ENCODE measurements around the gene PPFIA1. TPM values are rescaled to one million over a fixed set of nuclear protein-coding genes. Genes with fewer than 3 reads are reported as not detected.

The PPFIA1 gene
- total RNA-seq, 1 donor from 2014 or later = 57.7 TPM

DNA sequence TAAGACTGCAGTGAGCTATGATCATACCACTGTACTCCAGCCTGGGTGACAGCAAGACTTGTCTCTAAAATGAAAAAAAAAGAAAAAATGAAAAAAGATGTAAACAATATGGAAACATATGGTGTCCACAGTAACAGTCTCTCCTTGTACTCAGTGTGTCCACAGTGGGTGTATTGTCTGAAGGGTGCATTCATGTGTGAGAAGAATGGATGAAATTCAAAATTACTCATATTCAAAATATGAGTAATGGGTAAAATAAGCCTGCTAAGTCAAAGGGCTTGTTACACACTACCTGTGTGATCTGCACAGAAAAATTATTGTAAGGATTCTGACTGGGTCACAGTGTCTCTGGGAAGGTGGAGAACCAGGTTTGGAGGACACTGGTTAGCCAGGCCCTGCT lies 26.9 kb downstream of the PPFIA1 start:
- no peak for DNase-seq

DNA sequence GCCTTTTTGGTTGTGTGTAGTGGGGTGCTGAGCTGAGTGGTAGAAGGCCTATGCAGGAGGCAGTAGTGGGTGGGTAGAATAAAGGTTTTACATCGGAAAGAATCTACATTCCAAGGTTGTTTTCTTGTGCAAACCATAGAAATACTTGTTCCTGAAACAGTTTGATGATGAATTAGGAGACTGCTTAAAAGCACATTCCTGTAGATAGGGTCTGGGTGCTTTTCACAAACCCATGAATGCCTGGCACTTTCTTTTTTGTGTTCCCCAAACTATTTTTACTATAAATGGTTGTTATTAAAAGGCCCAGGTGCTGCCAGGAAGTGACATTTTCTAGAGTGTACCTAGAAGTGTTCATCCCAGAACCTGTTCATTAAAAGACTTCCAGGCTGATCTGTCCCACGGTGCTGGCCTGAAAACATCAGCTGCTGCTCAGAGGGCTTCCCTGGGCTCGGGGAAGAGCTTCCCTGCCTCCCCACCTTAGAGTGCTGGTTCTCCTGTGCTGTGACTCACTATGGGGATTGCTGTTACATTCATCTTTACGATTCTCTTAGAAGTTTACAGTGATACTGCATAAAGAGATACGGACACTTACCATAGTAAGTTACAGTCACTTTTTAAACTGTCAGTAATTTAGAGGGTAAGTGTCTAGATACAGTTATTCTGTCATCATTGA lies 27.9 kb downstream of the PPFIA1 start:
- no peak for DNase-seq

DNA sequence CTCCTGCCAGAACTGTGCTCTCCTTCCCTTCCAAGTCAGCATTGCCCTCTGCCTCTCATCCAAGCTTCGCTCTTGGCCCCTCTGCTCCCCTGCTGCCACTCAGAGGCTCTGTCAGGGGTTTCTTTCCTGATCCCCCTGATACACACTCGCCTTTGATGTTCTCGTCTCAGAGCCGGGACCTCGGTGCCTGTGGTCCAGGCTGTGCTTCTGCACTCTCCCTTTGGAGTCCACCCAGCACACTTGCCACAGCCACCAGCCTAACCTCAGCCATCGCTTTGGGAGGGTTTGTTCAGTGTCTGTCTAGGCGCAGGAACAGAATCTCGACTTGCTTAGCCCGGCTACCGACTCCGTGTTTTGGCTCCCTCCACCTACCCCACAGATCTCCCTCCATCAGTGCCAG lies 29.1 kb downstream of the PPFIA1 start:
- no peak for DNase-seq

DNA sequence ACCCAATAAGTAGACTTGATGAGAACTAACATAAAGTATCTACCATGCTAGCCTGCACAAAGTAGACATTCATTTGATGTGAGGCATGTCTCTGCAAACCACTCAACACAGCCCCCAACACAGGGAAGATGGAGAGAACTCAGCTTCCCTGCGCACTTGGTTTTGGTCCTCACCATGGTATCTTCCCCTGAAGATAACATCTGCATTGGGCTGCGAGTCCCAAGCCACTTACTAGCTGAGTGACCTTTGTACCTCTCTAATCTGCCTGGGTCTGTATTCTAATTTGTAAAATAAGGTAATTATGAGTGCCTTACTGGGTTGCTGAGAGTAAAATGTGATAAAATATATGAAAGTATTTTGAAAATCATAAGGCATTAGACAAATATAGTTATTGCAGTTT lies 30.7 kb downstream of the PPFIA1 start:
- no peak for DNase-seq

DNA sequence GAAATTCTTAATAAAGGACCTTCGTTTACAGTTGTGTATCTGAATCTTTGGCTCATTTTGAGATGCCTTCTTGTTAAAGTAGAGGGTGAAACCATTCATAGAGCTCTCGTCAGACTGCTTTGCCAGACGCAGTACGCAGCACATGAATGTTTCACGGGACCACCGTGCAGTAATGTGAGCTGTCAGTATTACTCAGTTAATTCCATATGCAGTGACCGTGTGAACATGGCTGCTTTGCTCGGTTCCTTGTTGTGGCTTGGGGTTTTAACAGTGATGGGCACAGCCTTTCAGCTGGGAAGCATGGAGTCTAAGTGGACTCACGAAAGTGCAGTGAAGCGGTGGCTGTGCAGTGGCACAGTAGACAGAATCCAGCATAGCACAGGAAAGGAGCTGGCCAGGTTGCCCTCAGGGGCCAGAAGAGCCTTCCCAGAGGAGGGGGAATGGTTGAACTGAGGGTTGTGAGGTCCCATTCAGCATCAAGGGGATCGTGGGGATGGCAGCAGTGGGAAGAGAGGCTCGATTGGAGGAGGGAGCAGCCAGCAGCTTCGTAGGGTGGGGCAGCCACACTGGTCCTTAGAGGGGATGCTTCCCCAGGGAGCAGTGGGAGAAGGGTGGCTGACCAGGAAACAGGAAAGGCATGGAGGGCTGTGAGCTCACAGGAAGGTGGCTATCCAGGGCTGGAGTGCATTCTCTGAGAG lies 31.4 kb downstream of the PPFIA1 start:
- DNase-seq = no peak

DNA sequence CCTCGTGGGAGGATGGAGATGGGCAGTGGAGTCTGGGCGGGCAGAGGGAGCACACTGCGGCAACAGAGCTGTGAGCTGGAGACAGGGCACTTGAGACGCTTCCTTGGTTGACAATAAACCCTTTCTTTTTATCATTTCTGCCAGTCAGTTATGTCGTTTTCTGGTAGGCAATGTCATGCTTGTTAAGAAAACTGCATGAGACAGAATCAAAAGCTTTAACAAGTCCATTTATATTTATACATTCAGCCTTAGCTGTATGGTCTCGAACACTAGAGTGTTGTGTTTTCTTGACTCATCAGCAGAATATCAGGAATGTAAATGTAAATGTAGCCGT lies 31.9 kb downstream of the PPFIA1 start:
- DNase-seq = no peak

DNA sequence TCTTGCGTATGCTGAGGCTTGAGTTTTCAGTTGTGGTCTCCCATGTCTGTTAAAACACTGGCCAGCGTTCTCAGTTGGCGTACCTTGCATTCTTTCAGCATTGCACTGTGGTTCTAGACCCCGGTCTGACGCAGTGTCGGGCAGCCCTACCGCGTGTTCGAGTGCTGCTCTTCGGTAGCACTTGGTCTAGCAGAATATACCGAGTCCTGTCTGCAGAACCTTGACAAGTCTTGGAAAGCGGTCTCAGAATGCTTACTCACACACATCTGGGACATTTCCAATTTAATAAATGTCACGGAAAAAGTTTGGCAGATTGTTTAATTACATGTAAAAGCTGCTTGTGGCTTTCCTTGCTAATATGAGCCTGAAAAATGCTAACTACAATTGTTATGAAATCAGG lies 32.6 kb downstream of the PPFIA1 start:
- peak; percentile 49 for DNase-seq

DNA sequence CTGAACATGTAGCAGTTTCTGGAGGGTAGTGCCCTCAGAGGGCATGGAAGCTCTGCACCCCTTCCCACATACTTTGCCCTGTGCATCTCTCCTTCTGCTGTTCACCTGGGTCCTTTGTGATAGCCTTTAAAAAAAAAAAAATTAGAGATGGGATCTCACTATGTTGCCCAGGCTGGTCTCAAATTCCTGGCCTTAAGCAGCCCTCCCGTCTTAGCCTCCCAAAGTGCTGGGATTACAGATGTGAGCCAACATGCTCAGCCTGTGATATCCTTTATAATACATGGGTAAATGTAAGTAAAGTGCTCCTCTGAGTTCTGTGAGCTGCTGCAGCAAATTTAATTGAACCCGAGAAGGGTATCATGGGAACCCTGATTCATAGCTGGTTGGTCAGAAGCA lies 33.7 kb downstream of the PPFIA1 start:
- no peak for DNase-seq

DNA sequence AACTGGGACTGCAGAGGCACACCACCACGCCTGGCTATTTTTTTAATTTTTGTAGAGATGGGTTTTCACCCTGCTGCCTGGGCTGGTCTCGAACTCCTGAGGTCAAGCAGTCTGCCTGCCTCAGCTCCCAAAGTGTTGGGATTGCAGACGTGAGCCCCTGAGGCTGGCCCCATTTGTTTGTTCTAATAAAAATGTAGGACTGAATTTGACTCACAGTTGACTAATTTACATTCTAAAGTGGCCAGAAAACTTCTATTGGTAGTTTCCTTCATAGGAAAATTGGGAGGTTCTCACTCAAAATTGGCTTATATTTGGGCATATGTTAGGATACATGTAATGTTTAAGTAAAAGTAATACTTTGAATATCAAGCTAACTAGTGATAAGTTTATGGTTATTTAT lies 35.0 kb downstream of the PPFIA1 start:
- no peak for DNase-seq

DNA sequence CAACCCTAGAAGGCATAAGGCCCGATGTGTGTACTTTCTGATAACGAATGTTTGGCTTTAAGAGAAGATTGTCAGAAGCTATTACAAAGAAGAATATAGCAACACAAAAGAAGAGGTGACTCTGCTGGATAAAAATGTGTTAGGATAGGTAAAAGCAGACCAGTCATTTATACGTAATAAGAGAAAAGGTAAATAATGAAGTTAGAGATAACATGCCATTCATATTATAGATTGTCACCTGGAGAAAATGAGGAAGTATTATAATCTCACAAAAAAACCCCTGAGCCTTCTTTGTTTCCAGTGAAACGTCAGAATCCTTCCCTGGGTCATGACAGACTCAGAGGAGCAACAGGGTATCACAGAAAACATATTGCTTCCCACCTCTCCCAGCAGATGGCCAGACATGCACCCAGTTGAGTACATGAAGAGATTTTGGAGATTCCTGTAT lies 36.1 kb downstream of the PPFIA1 start:
- no peak for DNase-seq

DNA sequence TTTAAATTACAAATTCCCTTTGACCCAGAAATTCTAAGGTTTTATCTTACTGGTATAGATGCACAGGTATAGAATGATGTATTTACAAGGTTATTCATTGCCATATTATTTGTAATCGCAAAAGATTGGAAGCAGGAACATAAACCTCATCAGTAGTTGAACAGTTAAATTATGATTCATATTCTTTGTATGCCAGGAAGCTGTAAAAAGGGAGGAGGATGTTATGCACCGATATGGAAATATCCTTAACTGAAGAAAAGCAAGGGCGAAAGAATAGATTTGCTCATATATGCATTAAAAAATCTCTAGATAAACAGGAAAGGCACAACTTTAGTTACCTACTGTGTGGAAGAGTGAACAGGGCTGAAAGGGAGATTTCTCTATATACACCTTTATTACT lies 36.7 kb downstream of the PPFIA1 start:
- no peak for DNase-seq

DNA sequence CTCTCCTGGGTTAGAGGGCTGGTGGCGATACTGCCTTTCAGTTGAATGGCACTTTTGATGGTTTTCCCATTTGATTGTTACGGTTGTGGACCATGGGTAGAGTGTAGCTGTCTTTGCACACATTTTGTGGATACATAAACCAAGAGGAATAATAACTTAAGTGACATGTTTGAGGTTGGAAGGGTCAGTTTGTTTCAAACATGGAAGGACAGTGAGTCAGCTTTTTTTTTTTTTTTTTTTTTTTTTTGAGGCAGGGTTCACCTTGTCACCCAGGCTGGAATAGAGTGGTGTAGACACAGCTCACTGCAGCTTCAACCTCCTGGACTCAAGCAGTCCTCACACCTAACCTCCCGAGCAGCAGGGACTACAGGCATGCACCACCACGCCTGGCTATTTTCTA lies 41.1 kb downstream of the PPFIA1 start:
- DNase-seq = no peak

DNA sequence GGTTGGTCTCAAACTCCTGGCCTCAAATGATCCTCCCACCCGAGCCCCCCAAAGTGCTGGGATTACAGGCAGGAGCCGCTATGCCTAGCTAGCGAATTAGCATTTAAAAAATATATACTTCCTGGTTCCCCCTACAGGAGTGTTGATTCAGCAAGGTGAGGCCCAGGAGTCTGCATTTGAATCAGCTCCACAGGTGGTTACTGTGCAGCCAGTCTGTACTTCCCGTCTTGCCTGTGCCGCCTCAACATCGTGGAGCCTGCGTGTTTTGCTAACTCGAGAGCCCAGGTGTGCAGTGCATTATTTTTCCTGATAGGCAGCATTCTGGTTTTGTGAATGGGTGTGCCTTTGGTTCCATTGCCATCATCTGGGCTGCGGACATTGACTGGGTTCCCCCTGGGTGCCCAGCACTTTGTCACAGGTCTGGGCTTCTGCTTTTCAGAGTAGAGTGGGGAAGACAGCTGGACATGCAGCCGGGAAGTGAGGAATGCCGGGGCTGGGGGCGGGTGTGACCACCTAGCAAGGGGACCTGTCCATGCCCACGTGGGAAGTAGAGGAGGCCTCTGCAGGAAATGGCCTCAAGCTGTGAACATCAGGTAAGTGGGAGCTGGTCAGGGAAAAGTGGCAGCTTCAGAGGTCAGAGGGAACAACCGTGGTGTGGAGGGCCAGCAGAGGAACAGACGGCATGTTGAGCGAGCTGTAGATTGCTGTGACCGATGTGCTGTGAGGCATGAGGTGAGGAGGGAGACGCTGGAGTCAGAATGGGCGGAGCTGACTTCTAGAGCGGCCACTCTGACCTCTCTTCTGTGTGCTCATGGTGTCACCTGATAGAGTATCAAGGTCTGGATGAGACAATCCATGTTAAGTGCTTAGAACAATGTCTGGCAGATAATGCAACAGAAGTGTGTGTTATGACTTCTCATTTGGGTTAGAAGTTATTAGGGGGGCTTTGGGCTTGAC lies 42.2 kb downstream of the PPFIA1 start:
- no peak for DNase-seq

DNA sequence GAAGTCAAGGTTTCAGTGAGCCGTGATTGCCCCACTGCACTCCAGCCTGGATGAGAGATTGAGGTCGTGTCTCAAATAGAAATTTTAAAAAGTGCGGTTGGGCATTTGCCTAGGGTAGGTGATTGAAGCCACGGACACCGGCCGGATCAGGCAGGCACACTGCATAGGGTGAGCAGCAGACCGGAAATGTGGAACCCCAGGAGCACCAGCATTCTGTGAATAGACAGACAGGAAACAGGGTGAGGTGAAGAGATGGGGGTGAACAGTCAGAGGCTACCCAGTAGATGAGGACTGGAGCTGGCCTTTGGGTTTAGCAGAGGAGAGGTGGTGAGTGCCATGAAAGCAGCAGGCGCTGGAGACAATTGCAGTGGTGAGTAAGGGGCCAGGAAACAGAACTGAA lies 43.5 kb downstream of the PPFIA1 start:
- no peak for DNase-seq

DNA sequence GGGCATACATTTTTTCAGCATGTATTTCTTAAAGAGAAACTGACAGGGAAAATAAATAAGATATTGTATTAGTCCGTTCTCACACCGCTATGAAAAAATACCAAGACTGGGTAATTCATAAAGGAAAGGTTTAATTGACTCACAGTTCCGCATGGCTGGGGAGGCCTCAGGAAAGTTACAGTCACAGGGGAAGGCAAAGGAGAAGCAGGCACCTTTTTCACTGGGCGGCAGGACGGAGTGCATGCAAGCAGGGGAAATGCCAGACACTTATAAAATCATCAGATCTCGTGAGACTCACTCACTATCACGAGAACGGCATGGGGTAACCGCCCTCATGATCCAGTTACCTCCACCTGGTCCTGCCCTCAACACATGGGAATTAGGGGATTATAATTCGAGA lies 44.2 kb downstream of the PPFIA1 start:
- no peak for DNase-seq

DNA sequence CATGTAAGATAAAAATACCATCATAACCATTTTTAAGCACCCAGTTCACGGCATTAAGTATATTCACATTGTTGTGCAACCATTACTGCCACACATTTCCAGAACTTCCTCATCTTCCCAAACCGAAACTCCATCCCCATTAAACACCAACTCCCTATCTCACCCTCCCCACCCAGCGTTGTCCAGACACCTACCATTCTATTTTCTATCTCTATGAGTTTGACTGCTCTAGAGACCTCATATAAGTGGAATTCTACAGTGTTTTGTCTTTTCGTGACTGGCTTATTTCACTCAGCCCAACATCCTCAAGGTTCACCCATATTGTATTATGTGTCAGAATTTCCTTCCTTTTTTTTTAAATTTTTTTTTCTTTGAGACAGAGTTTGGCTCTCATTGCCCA lies 45.2 kb downstream of the PPFIA1 start:
- DNase-seq = no peak

DNA sequence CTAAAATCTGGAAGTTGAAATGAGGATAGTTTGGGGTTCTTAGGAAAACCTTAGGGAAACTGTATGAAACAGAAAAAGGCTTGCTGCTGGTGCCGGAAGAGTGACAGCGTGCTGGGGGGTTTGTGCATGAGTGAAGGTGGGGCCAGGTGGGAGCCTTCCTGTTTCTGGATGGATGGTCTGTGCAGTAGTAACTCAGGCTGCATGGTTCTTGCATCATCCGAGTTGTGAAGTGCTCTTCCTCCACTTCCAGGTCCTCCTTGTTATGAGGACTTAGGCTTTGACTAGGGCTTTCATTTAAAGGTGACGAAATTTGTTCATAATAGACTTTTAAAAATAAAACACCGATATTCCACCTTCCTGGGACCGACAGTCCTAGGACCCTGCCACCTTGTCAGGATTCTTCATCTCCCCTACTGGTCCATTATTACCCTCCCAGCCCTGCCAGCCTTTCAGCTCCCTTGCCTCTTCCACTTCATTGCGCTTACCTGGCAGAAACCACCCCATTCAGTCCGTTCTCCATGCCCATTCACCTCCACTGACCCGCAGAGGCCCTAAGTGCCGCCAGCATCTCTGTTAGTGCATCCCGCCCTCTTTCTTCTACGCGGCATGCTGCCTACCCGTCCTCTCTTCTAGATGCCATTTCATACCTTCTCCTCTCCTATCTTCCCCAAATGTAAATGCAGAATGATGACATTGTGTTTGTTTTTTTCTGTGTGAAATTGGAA lies 47.3 kb downstream of the PPFIA1 start:
- DNase-seq = no peak

DNA sequence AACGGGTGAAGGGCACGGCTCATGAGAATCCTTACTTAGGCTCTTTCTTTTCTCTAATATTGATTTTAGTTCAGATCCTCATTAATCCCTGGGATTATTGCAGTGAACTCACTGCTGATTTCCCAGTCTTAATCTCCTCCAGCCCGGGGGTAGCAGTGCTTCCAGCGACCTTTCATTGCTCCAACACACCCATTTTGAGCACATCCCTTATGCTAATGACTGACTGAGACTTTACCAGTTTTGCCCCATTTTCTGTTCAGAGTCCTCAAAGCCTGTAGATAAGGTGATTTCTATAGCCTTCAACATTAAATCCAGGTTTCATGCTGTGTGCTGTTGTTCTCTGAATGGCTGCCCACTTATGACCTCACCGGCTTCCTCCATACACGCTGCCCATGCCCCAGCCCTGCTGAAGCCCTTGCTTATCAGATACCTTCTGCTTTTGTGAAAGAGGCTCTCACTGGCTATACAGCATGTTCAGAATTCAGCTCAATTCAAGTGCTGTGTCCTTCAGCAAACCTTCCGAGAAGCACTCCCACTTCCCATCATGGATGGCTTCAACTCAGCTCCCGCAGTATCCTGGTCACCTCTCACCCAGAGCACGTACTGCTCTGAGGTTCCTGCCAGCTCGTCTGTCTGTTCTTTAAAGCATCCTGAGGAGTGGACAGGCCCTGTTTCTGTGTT lies 49.0 kb downstream of the PPFIA1 start:
- DNase-seq = no peak

DNA sequence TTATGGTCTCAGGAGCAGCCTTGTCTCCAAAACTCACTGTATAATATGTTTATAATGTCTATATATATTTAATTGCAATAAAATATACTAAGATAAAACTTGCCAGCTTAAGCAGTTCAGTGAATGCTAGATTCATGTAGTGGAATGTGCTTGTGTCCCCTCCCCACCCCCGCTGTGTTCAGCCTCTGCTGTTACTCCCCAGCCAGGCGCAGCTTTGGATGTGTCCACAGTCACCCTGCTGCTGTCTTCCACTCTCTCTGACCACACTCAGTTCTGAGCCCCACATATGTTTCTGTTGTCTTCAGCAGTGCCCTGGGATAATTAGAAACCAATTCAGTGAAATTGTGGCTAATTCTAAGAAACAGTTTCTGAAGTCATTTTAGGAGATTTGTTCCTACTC lies 52.2 kb downstream of the PPFIA1 start:
- DNase-seq = no peak

DNA sequence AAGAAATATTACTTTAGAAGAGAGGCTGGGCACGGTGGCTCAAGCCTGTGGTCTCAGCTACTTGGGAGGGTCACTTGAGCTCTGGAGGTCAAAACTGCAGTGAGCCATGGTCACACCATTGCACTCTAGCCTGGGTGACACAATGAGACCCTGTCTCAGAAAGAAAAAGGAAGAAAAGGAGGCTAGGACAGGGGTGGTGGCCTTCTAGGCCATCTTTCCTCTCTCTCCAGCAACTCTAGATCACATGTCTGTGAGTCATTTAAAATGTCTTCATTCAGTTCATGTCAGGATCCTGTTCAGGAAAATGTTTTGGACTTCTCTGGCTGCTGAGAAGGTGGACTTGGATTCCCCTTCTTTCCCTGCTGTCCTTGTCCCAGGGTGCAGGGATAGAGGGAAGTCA lies 53.3 kb downstream of the PPFIA1 start:
- no peak for DNase-seq

DNA sequence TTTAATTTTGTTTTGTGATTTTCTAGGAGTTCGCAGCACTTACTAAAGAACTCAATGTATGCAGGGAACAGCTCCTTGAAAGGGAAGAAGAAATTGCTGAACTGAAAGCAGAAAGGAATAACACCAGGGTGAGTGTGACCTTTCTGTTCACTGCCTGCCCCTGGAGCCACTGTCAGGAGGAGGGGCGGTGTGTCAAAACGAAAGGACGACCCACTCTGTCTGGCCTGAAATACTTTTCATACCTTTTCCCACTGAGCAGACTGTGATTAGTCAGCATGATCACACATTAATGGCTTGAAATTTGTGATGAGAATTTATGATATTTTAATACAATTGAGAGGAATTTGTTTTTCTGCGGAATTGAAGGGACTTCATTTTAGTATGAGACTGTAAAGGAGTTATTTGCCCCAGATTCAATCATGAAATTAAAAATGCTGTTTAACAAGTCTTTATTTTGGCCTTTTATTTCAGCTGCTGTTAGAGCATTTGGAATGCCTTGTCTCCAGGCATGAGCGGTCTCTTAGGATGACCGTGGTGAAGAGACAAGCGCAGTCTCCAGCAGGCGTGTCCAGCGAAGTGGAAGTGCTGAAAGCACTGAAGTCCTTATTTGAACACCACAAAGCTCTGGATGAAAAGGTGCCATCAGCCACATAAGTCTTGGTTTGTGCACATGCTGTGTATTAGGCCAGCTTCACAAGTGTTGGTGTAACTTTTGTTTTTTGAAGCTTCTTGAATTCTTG lies 54.1 kb downstream of the PPFIA1 start:
- DNase-seq = no peak

Measured in tongue (tissue), 2 donors.